ENCODE measurements around the gene SPNS1.

Gene SPNS1

GRCh38 chr16:29028457-29029167 is 54.0 kb downstream of the SPNS1 start:
- no peaks in the 10 kb centered on the region for H3K79me2 ChIP-seq (ENCODE audit: low read length)
- H3K27me3 ChIP-seq (ENCODE audit: low read depth, low read length) = no peaks in the 10 kb centered on the region
- no peaks in the 10 kb centered on the region for H3K9me3 ChIP-seq (ENCODE audit: insufficient read depth, low read length)
- no peaks in the 10 kb centered on the region for H4K20me1 ChIP-seq (ENCODE audit: insufficient read depth, low read length)
- no peaks in the 10 kb centered on the region for H3K36me3 ChIP-seq (replicated peaks; ENCODE audit: low read depth, low read length)
- 0 out of 2 replicates have a peak overlapping the region, but pooled peaks have one; percentile 86 for H2AFZ ChIP-seq (ENCODE audit: low read depth, low read length)
- H3K4me3 ChIP-seq (ENCODE audit: low read length) = peak overlapping the region; percentile 28
- no peak overlapping the region for H3K9ac ChIP-seq (ENCODE audit: low read length)
- H3K4me1 ChIP-seq (ENCODE audit: low read length) = peaks cover 10% of the 10 kb centered on the region
- H3K4me2 ChIP-seq (ENCODE audit: low read length) = peak overlapping the region; percentile 58
- no peak for TF ChIP-seq CTCF (IDR thresholded peaks at IDR 0.05; ENCODE audit: low read depth, low read length)
- no peak for TF ChIP-seq EZH2phosphoT487 (IDR thresholded peaks at IDR 0.05; ENCODE audit: low read depth)
- H3K27ac ChIP-seq (ENCODE audit: low read length) = no peak overlapping the region

- no peaks in the 10 kb centered on the region for H3K36me3 ChIP-seq (replicated peaks; ENCODE audit: low read depth, low read length)
- H4K20me1 ChIP-seq (ENCODE audit: insufficient read depth, low read length) = no peaks in the 10 kb centered on the region
- peaks cover 10% of the 10 kb centered on the region for H3K4me1 ChIP-seq (ENCODE audit: low read length)
- H3K9ac ChIP-seq (ENCODE audit: low read length) = no peak overlapping the region
- no peaks in the 10 kb centered on the region for H3K27me3 ChIP-seq (ENCODE audit: low read depth, low read length)
- H2AFZ ChIP-seq (ENCODE audit: low read depth, low read length) = peak overlapping the region; percentile 86; the same call in 1 of the 2 replicates
- H3K4me2 ChIP-seq (ENCODE audit: low read length) = peak overlapping the region; percentile 58
- no peaks in the 10 kb centered on the region for H3K9me3 ChIP-seq (ENCODE audit: insufficient read depth, low read length)
- no peak overlapping the region for H3K27ac ChIP-seq (ENCODE audit: low read length)
- peak overlapping the region; percentile 28 for H3K4me3 ChIP-seq (ENCODE audit: low read length)
- no peak for TF ChIP-seq EZH2phosphoT487 (IDR thresholded peaks at IDR 0.05; ENCODE audit: low read depth)
- no peaks in the 10 kb centered on the region for H3K79me2 ChIP-seq (ENCODE audit: low read length)
Measured at GRCh38 chr16:29029168-29029994, 54.8 kb downstream of the SPNS1 start.

- Histone ChIP-seq H3K9ac (ENCODE audit: low read length) (no peak overlapping the region), H3K4me2 (ENCODE audit: low read length) (no peak overlapping the region), H3K79me2 (ENCODE audit: low read length) (no peaks in the 10 kb centered on the region), H3K27ac (ENCODE audit: low read length) (no peak overlapping the region), H2AFZ (ENCODE audit: low read depth, low read length) (no peak overlapping the region), H3K9me3 (ENCODE audit: insufficient read depth, low read length) (no peaks in the 10 kb centered on the region), H3K27me3 (ENCODE audit: low read depth, low read length) (no peaks in the 10 kb centered on the region), H3K4me1 (ENCODE audit: low read length) (peaks cover 10% of the 10 kb centered on the region), H4K20me1 (ENCODE audit: insufficient read depth, low read length) (no peaks in the 10 kb centered on the region), H3K36me3 (replicated peaks; ENCODE audit: low read depth, low read length) (no peaks in the 10 kb centered on the region), H3K4me3 (ENCODE audit: low read length) (no peak overlapping the region)
- TF ChIP-seq CTCF (IDR thresholded peaks at IDR 0.05; ENCODE audit: low read depth, low read length) (no peak), EZH2phosphoT487 (IDR thresholded peaks at IDR 0.05; ENCODE audit: low read depth) (no peak)
Measured at GRCh38 chr16:29030086-29030840, 55.7 kb downstream of the SPNS1 start.
